ENCODE measurements around the gene CTDP1.

DNA sequence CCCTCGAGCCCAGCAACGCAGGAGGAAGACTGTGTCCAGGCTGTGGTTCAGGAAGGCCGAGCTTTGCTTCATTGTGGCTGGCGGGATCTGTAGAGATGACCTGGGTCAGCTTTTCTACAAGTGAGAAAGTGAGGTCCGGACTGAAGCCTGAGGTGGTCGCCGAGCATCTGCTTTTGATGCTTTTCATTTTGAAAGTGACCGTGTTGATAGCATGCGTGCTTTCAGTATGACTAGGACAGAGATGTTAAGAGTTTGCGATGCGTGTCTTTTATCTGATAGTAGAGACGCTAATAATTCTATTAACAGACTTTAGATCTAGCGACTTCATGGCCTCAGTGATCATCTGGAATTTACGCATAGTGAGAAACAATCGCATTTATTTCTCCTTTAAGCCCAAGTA, 28.1 kb downstream of the CTDP1 start:
- TF ChIP-seq CTCF (IDR thresholded peaks at IDR 0.05) (no peak), POLR2A (IDR thresholded peaks at IDR 0.05) (no peak)

Measured in tibial nerve (tissue), 3 donors.